PC-3 (cell line): Measurements from ENCODE around the gene SLC6A6. TPM values are rescaled to one million over a fixed set of nuclear protein-coding genes. Genes with fewer than 3 reads are reported as not detected.

Experiments
- ATAC-seq: fragments of 200-7000 bp; cut with Tn5 transposase; 2 replicates; pipeline ENCODE4 v1.9.1; 2020; ENCODE audit warnings: mild to moderate bottlenecking, moderate library complexity
- BruUV-seq: library from RNA; stranded (reverse); fragments of 400-500 nt; replicated peaks from 2 replicates; lab custom pipeline; 2021; lab: Mats Ljungman, UMichigan
- CTCF ChIA-PET: fragments of 300-600 bp; sonication (Branson Sonifier 250); formaldehyde crosslinking; loops from one replicate; lab custom pipeline; 2022; ENCODE audit warnings: antibody characterized with exemption; lab: Charles Lee
- POLR2A ChIA-PET: fragments of 300-600 bp; sonication (Branson Sonifier 250); formaldehyde crosslinking; loops from one replicate; lab custom pipeline; 2022; ENCODE audit warnings: antibody characterized with exemption; ENCODE audit not compliant: unreplicated experiment; lab: Charles Lee
- DNase-seq: peaks from one replicate; pipeline ENCODE4 v3.0.0-alpha.2; 2015
- H2AFZ ChIP-seq: fragments of 300-600 bp; sonication (generic); 2 replicates; pipeline ENCODE4 v1.6.0; 2016; ENCODE audit warnings: antibody characterized with exemption, low read length
- H3F3A ChIP-seq: fragments of 300-600 bp; sonication (generic); one replicate; pipeline ENCODE4 v1.6.0; 2017; ENCODE audit warnings: antibody characterized with exemption, low read length, control low read depth, mild to moderate bottlenecking; ENCODE audit not compliant: unreplicated experiment
- H3K27ac ChIP-seq: fragments of 300-600 bp; sonication (generic); 2 replicates; pipeline ENCODE4 v1.5.1; 2016; ENCODE audit warnings: mild to moderate bottlenecking, low read length
- H3K27me3 ChIP-seq: fragments of 300-600 bp; sonication (generic); 2 replicates; pipeline ENCODE4 v1.6.1; 2016; ENCODE audit warnings: low read length, mixed read lengths
- H3K36me3 ChIP-seq: fragments of 300-600 bp; sonication (generic); 2 replicates; pipeline ENCODE4 v1.6.1; 2016; ENCODE audit warnings: low read depth, mixed run types, low read length, mixed read lengths
- H3K4me1 ChIP-seq: fragments of 300-600 bp; sonication (generic); 2 replicates; pipeline ENCODE4 v1.5.1; 2016; ENCODE audit warnings: low read length; ENCODE audit not compliant: insufficient read depth
- H3K4me2 ChIP-seq: fragments of 300-600 bp; sonication (generic); 2 replicates; pipeline ENCODE4 v1.6.0; 2016; ENCODE audit warnings: low read length
- H3K4me3 ChIP-seq: fragments of 300-600 bp; sonication (generic); 2 replicates; pipeline ENCODE4 v1.5.1; 2016; ENCODE audit warnings: mild to moderate bottlenecking, low read length, mixed read lengths
- H3K79me2 ChIP-seq: fragments of 300-600 bp; sonication (generic); 2 replicates; pipeline ENCODE4 v1.6.1; 2017; ENCODE audit warnings: low read length, mixed read lengths
- H3K9ac ChIP-seq: fragments of 300-600 bp; sonication (generic); 2 replicates; pipeline ENCODE4 v1.6.0; 2016; ENCODE audit warnings: mild to moderate bottlenecking, low read length
- H3K9me2 ChIP-seq: fragments of 300-600 bp; sonication (generic); replicated peaks from 2 replicates; pipeline ENCODE4 v1.6.1; 2016; ENCODE audit warnings: mixed run types, low read length, mixed read lengths
- H3K9me3 ChIP-seq: fragments of 300-600 bp; sonication (generic); 2 replicates; pipeline ENCODE4 v1.6.1; 2016; ENCODE audit warnings: low read length, mixed read lengths
- H4K20me1 ChIP-seq: fragments of 300-600 bp; sonication (generic); 2 replicates; pipeline ENCODE4 v1.6.1; 2016; ENCODE audit warnings: low read length, mixed read lengths
- CTCF ChIP-seq: fragments of 300-600 bp; sonication (generic); conservative IDR thresholded peaks from 2 replicates; pipeline ENCODE4 v1.5.1; 2017; ENCODE audit warnings: antibody characterized with exemption, low read depth, mild to moderate bottlenecking, low read length
- EZH2 ChIP-seq: fragments of 300-600 bp; sonication (generic); IDR thresholded peaks from one replicate; pipeline ENCODE4 v1.6.1; 2017; ENCODE audit warnings: antibody characterized with exemption, mild to moderate bottlenecking, low read length; ENCODE audit not compliant: unreplicated experiment
- EZH2phosphoT487 ChIP-seq: fragments of 300-600 bp; sonication (generic); IDR thresholded peaks from 2 replicates; pipeline ENCODE4 v1.6.1; 2018; ENCODE audit warnings: mild to moderate bottlenecking, antibody characterized with exemption, low read length, borderline replicate concordance
- intact Hi-C: fragments of 100-400 bp; cut with micrococcal nuclease; formaldehyde crosslinking; loops from 2 replicates; pipeline ENCODE4 v1.9.0; 2023
- total RNA-seq: library from RNA; depleted of rRNA; stranded (reverse); fragments of >200 nt; gene quantifications from 2 replicates; pipeline ENCODE4 v1.2.3, GENCODE V29; 2014

SLC6A6 gene
- total RNA-seq, 1 experiment from 2014 or later, result 28.1 TPM

- Histone ChIP-seq H3F3A (no peaks in the 10 kb centered on the region), H3K79me2 (no peaks in the 10 kb centered on the region), H3K27me3 (no peaks in the 10 kb centered on the region), H3K4me3 (no peak overlapping the region), H3K4me1 (peaks cover 6% of the 10 kb centered on the region; the same call in 1 of the 2 replicates), H3K9ac (no peak overlapping the region), H3K27ac (no peak overlapping the region), H3K36me3 (no peaks in the 10 kb centered on the region), H3K9me3 (no peaks in the 10 kb centered on the region), H2AFZ (no peak overlapping the region), H3K4me2 (no peak overlapping the region), H3K9me2 (no peaks in the 10 kb centered on the region), H4K20me1 (no peaks in the 10 kb centered on the region)
- no peak for TF ChIP-seq EZH2phosphoT487
- no peak for TF ChIP-seq EZH2
- no peak for TF ChIP-seq CTCF
- DNase-seq (no peak), ATAC-seq (no peak)
- intact Hi-C loops, result no loop called here
- CTCF ChIA-PET, result interaction anchor here (0.6 kb wide), 1 partner anchor 115 kb away, joined by 3 read pairs; no protein-coding TSS in a partner anchor
- BruUV-seq, result no TSS peak
- POLR2A ChIA-PET, result no interaction called here
Measured at GRCh38 chr3:14536055-14536815, 133.8 kb downstream of the SLC6A6 start.

- intact Hi-C loops, result no loop called here
Measured at GRCh38 chr3:14536837-14537589, 134.6 kb downstream of the SLC6A6 start.

More at GRCh38 chr3:14536837-14537589, 134.6 kb downstream of the SLC6A6 start:
- Histone ChIP-seq H4K20me1 (no peaks in the 10 kb centered on the region), H2AFZ (no peak overlapping the region), H3K27me3 (no peaks in the 10 kb centered on the region), H3K79me2 (no peaks in the 10 kb centered on the region), H3K9ac (no peak overlapping the region), H3K4me1 (peaks cover 6% of the 10 kb centered on the region; the same call in 1 of the 2 replicates), H3K27ac (no peak overlapping the region), H3F3A (no peaks in the 10 kb centered on the region), H3K36me3 (no peaks in the 10 kb centered on the region), H3K4me3 (no peak overlapping the region), H3K4me2 (no peak overlapping the region), H3K9me3 (no peaks in the 10 kb centered on the region), H3K9me2 (no peaks in the 10 kb centered on the region)
- POLR2A ChIA-PET, result no interaction called here
- CTCF ChIA-PET, result no interaction called here
- ATAC-seq, result no peak
- BruUV-seq, result no TSS peak
- TF ChIP-seq EZH2phosphoT487 (no peak), EZH2 (no peak), CTCF (no peak)
- DNase-seq, result no peak
